MCF 10A (cell line): Measurements from ENCODE around the gene MORC1. TPM values are rescaled to one million over a fixed set of nuclear protein-coding genes. Genes with fewer than 3 reads are reported as not detected.
A peak's percentile ranks its signal among the peaks of the same experiment; 100 is the strongest.

Experiments used
- BruUV-seq: library from RNA; stranded (reverse); fragments of 400-500 nt; replicated peaks from 2 replicates; lab custom pipeline; 2021; lab: Mats Ljungman, UMichigan
- CTCF ChIA-PET: fragments of 300-600 bp; sonication (Branson Sonifier 250); formaldehyde crosslinking; extraction: SDS; loops from one replicate; lab custom pipeline; 2021; ENCODE audit warnings: antibody characterized with exemption, inconsistent platforms; lab: Yijun Ruan, JAX
- POLR2A ChIA-PET: fragments of 300-600, 350-650 bp; sonication (Branson Sonifier 250); formaldehyde crosslinking; extraction: SDS; loops from one replicate; lab custom pipeline; 2020; ENCODE audit warnings: antibody characterized with exemption, inconsistent platforms; lab: Yijun Ruan, JAX
- DNase-seq: peaks from one replicate; pipeline ENCODE4 v3.0.0-alpha.2; 2018; ENCODE audit not compliant: unreplicated experiment
- H3K27ac Mint-ChIP-seq: one replicate; pipeline ENCODE4 v1.8.0; 2022; ENCODE audit warnings: mild to moderate bottlenecking, low read depth, mixed read lengths; ENCODE audit not compliant: unreplicated experiment
- H3K27me3 Mint-ChIP-seq: one replicate; pipeline ENCODE4 v1.8.0; 2022; ENCODE audit warnings: mixed read lengths; ENCODE audit not compliant: insufficient read depth, unreplicated experiment
- H3K36me3 Mint-ChIP-seq: one replicate; pipeline ENCODE4 v1.8.0; 2022; ENCODE audit warnings: mild to moderate bottlenecking, moderate library complexity, mixed read lengths; ENCODE audit not compliant: insufficient read depth, unreplicated experiment
- H3K4me1 Mint-ChIP-seq: one replicate; pipeline ENCODE4 v1.8.0; 2022; ENCODE audit warnings: mixed read lengths; ENCODE audit not compliant: insufficient read depth, unreplicated experiment
- H3K4me3 Mint-ChIP-seq: one replicate; pipeline ENCODE4 v1.8.0; 2022; ENCODE audit warnings: mild to moderate bottlenecking, moderate library complexity, mixed read lengths; ENCODE audit not compliant: unreplicated experiment
- H3K9me3 Mint-ChIP-seq: one replicate; pipeline ENCODE4 v1.8.0; 2022; ENCODE audit warnings: mixed read lengths; ENCODE audit not compliant: unreplicated experiment
- CTCF ChIP-seq: fragments of 200-600 bp; IDR thresholded peaks from one replicate; pipeline ENCODE4 v1.8.0; 2022; ENCODE audit warnings: antibody characterized with exemption, mild to moderate bottlenecking; ENCODE audit not compliant: unreplicated experiment
- intact Hi-C: fragments of 100-400 bp; cut with micrococcal nuclease; formaldehyde crosslinking; loops from 2 replicates; pipeline ENCODE4 v1.14.1; 2022
- total RNA-seq: library from RNA; stranded (reverse); gene quantifications from 2 replicates; pipeline ENCODE4 v1.2.3, GENCODE V29; 2022

The MORC1 gene
- total RNA-seq, 1 experiment from 2014 or later, result not detected

GRCh38 chr3:108985844-108986243 lies 132.1 kb downstream of the MORC1 start:
- peak; percentile 0 for DNase-seq
- TF ChIP-seq CTCF, result no peak
- BruUV-seq, result no TSS peak
- peaks cover 7% of the 10 kb centered on the region for H3K9me3 Mint-ChIP-seq
- ChIA-PET CTCF (interaction anchor here (0.7 to 1.3 kb wide), 2 partner anchors 71 to 314 kb away, joined by 3 to 5 read pairs; no protein-coding TSS in a partner anchor), POLR2A (no interaction called here)
- intact Hi-C loops, result no loop called here
- H3K4me1 Mint-ChIP-seq, result no peaks in the 10 kb centered on the region
- no peaks in the 10 kb centered on the region for H3K27me3 Mint-ChIP-seq
- no peak overlapping the region for H3K4me3 Mint-ChIP-seq
- no peak overlapping the region for H3K27ac Mint-ChIP-seq
- no peaks in the 10 kb centered on the region for H3K36me3 Mint-ChIP-seq

GRCh38 chr3:108983051-108983450 lies 134.9 kb downstream of the MORC1 start:
- Mint-ChIP-seq H3K4me3 (no peak overlapping the region), H3K36me3 (no peaks in the 10 kb centered on the region), H3K27me3 (no peaks in the 10 kb centered on the region), H3K9me3 (no peaks in the 10 kb centered on the region), H3K27ac (no peak overlapping the region), H3K4me1 (no peaks in the 10 kb centered on the region)
- TF ChIP-seq CTCF, result no peak
- CTCF ChIA-PET, result no interaction called here
- POLR2A ChIA-PET, result no interaction called here
- no TSS peak for BruUV-seq
- intact Hi-C loops, result no loop called here
- DNase-seq, result peak; percentile 18

- ChIA-PET POLR2A (no interaction called here), CTCF (interaction anchor here (1.3 kb wide), 1 partner anchor 60 kb away, joined by 4 read pairs; no protein-coding TSS in a partner anchor)
- no TSS peak for BruUV-seq
- Mint-ChIP-seq H3K9me3 (no peaks in the 10 kb centered on the region), H3K36me3 (no peaks in the 10 kb centered on the region), H3K27ac (no peak overlapping the region), H3K27me3 (no peaks in the 10 kb centered on the region), H3K4me1 (no peaks in the 10 kb centered on the region), H3K4me3 (no peak overlapping the region)
- DNase-seq, result no peak
- intact Hi-C loops, result no loop called here
- TF ChIP-seq CTCF, result no peak
Observed at GRCh38 chr3:108976058-108976457, 141.9 kb downstream of the MORC1 start.

GRCh38 chr3:108973019-108973418 lies 144.9 kb downstream of the MORC1 start:
- Mint-ChIP-seq H3K27me3 (no peaks in the 10 kb centered on the region), H3K9me3 (no peaks in the 10 kb centered on the region), H3K27ac (no peak overlapping the region), H3K4me1 (no peaks in the 10 kb centered on the region), H3K36me3 (no peaks in the 10 kb centered on the region), H3K4me3 (no peak overlapping the region)
- BruUV-seq, result no TSS peak
- ChIA-PET POLR2A (no interaction called here), CTCF (interaction anchor here (0.6 to 1.6 kb wide), 2 partner anchors 51 to 845 kb away, joined by 3 to 7 read pairs; no protein-coding TSS in a partner anchor)
- no peak for DNase-seq
- intact Hi-C loops, result no loop called here
- no peak for TF ChIP-seq CTCF
